Gastrocnemius medialis (tissue), 4 donors: ENCODE results near the gene PRKCH.

ENCODE experiments used
- POLR2A ChIP-seq, 2 donors: fragments of 450-650 bp; IDR thresholded peaks; one replicate each; pipeline ENCODE4 v1.6.1; 2017; ENCODE audit warnings: antibody characterized with exemption in 2 of 2, mild to moderate bottlenecking in 2 of 2, moderate library complexity in 2 of 2
- TF ChIP-seq, protein P1 (sequence below), 5 experiments: fragments of 450-650 bp in 3 of 5; fragments of 200-600 bp in 2 of 5; sonication (generic) in 2 of 5; IDR thresholded peaks in 4 of 5; conservative IDR thresholded peaks in 1 of 5; 1 replicate in 4 of 5; 2 replicates in 1 of 5; pipeline ENCODE4 v1.5.1; 2016 to 2019; ENCODE audit warnings: antibody characterized with exemption in 5 of 5, mild to moderate bottlenecking in 3 of 5, moderate library complexity in 3 of 5

DNA sequence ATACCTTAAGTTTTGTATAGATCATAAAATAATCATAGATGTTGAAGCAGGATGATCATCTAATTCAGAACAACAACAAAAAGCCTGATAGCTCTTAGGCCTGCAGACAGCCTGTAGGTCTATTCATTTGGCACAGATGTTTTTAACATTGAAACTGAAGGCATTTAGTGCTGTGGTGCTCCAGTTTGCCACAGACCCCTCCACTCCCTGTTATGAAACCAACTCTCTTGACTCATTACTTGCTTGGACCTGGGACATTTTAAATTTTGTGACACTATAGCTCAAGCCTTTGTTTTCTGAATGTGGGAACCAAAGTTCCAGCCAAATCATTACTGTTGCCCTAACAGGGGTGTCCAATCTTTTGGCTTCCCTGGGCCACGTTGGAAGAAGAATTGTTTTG lies 9.1 kb downstream of the PRKCH start:
- TF ChIP-seq, protein P1, sequence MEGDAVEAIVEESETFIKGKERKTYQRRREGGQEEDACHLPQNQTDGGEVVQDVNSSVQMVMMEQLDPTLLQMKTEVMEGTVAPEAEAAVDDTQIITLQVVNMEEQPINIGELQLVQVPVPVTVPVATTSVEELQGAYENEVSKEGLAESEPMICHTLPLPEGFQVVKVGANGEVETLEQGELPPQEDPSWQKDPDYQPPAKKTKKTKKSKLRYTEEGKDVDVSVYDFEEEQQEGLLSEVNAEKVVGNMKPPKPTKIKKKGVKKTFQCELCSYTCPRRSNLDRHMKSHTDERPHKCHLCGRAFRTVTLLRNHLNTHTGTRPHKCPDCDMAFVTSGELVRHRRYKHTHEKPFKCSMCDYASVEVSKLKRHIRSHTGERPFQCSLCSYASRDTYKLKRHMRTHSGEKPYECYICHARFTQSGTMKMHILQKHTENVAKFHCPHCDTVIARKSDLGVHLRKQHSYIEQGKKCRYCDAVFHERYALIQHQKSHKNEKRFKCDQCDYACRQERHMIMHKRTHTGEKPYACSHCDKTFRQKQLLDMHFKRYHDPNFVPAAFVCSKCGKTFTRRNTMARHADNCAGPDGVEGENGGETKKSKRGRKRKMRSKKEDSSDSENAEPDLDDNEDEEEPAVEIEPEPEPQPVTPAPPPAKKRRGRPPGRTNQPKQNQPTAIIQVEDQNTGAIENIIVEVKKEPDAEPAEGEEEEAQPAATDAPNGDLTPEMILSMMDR (IDR thresholded peaks at IDR 0.05 in 4 of 5, conservative IDR thresholded peaks at IDR 0.05 in 1 of 5) = no peak
- TF ChIP-seq POLR2A (IDR thresholded peaks at IDR 0.05) = no peak
